Naive thymus-derived CD4-positive, alpha-beta T cell (primary cell): Measurements from ENCODE around the gene AADACL3. TPM values are rescaled to one million over a fixed set of nuclear protein-coding genes. Genes with fewer than 3 reads are reported as not detected.
"Not testable (repeated sequence)": the region's sequence is repeated elsewhere in the genome, so short reads cannot be mapped to it uniquely, and the experiment has no call there.

Experiments
- ATAC-seq: fragments of 150-1000 bp; cut with Tn5 transposase; 2 replicates; pipeline ENCODE4 v1.10.0; 2021; ENCODE audit warnings: mild to moderate bottlenecking, moderate library complexity
- CTCF ChIA-PET: fragments of 350-600 bp; sonication (Branson Sonifier 250); formaldehyde crosslinking; loops from one replicate; lab custom pipeline; 2021; ENCODE audit warnings: antibody characterized with exemption; lab: Charles Lee
- POLR2A ChIA-PET: fragments of 350-600 bp; sonication (Branson Sonifier 250); formaldehyde crosslinking; loops from one replicate; lab custom pipeline; 2021; ENCODE audit warnings: antibody characterized with exemption, inconsistent platforms; lab: Charles Lee
- DNase-seq, 9 donors: peaks; one replicate each; pipeline versions ENCODE4 v3.0.0 to v3.0.0-alpha.2; 2020 to 2022; ENCODE audit warnings: mixed read lengths in 1 of 9
- H3K27ac ChIP-seq: one replicate; pipeline ENCODE4 v1.7.0; 2013; ENCODE audit warnings: mild to moderate bottlenecking, low read depth, low read length, moderate library complexity
- H3K27me3 ChIP-seq, 2 donors: one replicate each; pipeline ENCODE4 v1.7.0; 2013; ENCODE audit warnings: low read length in 2 of 2, mild to moderate bottlenecking in 2 of 2, moderate library complexity in 2 of 2; ENCODE audit not compliant: control insufficient read depth in 2 of 2, insufficient read depth in 2 of 2
- H3K36me3 ChIP-seq, 3 experiments: 1 replicate in 2 of 3; 2 replicates in 1 of 3; pipeline ENCODE4 v1.7.0; 2013; ENCODE audit warnings: low read length in 3 of 3, mild to moderate bottlenecking in 3 of 3, moderate library complexity in 1 of 3; ENCODE audit not compliant: insufficient read depth in 3 of 3, control insufficient read depth in 2 of 3
- H3K4me1 ChIP-seq, 2 donors: one replicate each; pipeline ENCODE4 v1.7.0; 2013; ENCODE audit warnings: low read length in 2 of 2, mild to moderate bottlenecking in 2 of 2, moderate library complexity in 1 of 2; ENCODE audit not compliant: control insufficient read depth in 2 of 2, insufficient read depth in 2 of 2
- H3K4me3 ChIP-seq: 2 replicates; pipeline ENCODE4 v1.7.0; 2013; ENCODE audit warnings: mild to moderate bottlenecking, low read length
- H3K9me3 ChIP-seq, 3 experiments: 1 replicate in 2 of 3; 2 replicates in 1 of 3; pipeline ENCODE4 v1.7.0; 2013; ENCODE audit warnings: low read length in 3 of 3; ENCODE audit not compliant: control insufficient read depth in 2 of 3
- H3K27ac Mint-ChIP-seq, 9 donors: one replicate each; pipeline ENCODE4 v1.8.0; 2020 to 2022; ENCODE audit warnings: mixed read lengths in 9 of 9, mild to moderate bottlenecking in 8 of 9, moderate library complexity in 5 of 9, inconsistent platforms in 2 of 9
- H3K27me3 Mint-ChIP-seq, 5 donors: one replicate each; pipeline ENCODE4 v1.8.0; 2021 to 2022; ENCODE audit warnings: mixed read lengths in 5 of 5, mild to moderate bottlenecking in 1 of 5
- H3K36me3 Mint-ChIP-seq, 5 donors: one replicate each; pipeline ENCODE4 v1.8.0; 2020 to 2022; ENCODE audit warnings: mixed read lengths in 5 of 5, mild to moderate bottlenecking in 3 of 5, inconsistent platforms in 1 of 5
- H3K4me1 Mint-ChIP-seq, 7 donors: one replicate each; pipeline ENCODE4 v1.8.0; 2020 to 2022; ENCODE audit warnings: mixed read lengths in 7 of 7, mild to moderate bottlenecking in 3 of 7, inconsistent platforms in 1 of 7
- H3K4me3 Mint-ChIP-seq, 10 donors: one replicate each; pipeline ENCODE4 v1.8.0; 2020 to 2022; ENCODE audit warnings: mild to moderate bottlenecking in 10 of 10, mixed read lengths in 10 of 10, moderate library complexity in 6 of 10, inconsistent platforms in 2 of 10
- H3K9me3 Mint-ChIP-seq, 11 donors: one replicate each; pipeline ENCODE4 v1.8.0; 2020 to 2022; ENCODE audit warnings: mixed read lengths in 11 of 11, mild to moderate bottlenecking in 4 of 11, inconsistent platforms in 1 of 11, moderate library complexity in 1 of 11
- intact Hi-C, 2 donors: fragments of 100-400 bp; cut with micrococcal nuclease; formaldehyde crosslinking; loops; one replicate each; pipeline ENCODE4 v1.15.1; 2023
- polyA plus RNA-seq, 2 donors: library from polyadenylated mRNA; unstranded; fragments of 300-500 nt; fragmentation: Illumina TruSeq; gene quantifications; one replicate each; pipeline ENCODE4 v1.2.3, GENCODE V29; 2021
- total RNA-seq, 6 experiments: library from RNA in 5 of 6; stranded (reverse) in 5 of 6; gene quantifications; 1 replicate in 5 of 6; 2 replicates in 1 of 6; pipeline ENCODE4 v1.2.3 and lab custom pipeline; 2021 to 2026

Gene AADACL3
- total and polyA plus RNA-seq, 7 experiments from 2014 or later = not detected

DNA sequence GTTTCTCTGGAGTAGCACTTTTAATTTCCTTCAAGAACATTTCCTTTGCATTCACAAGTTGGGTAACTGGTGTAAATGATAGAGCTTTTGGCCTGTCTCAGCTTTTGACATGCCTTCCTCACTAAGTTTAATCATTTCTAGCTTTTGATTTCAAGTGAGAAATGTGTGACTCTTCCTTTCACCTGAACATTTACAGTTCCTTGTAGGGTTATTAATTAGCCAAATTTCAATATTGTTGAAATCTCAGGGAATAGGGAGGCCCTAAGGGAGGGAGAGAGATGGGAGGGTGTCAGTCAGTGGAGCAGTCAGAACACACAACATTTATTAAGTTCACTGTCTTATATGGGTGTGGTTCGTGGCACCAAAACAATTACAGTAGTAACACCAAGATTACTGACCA, 14.2 kb downstream of the AADACL3 start:
- peaks cover 23 to 81% (median 55%) of the 10 kb centered on the region in 5 donors for H3K27me3 Mint-ChIP-seq
- H3K9me3 ChIP-seq = no peaks in the 10 kb centered on the region
- no peaks in the 10 kb centered on the region for H3K4me1 ChIP-seq
- no peaks in the 10 kb centered on the region for H3K36me3 ChIP-seq
- intact Hi-C loops = no loop called here
- peaks cover 0 to 4% (median 0%) of the 10 kb centered on the region in 5 donors for H3K36me3 Mint-ChIP-seq
- H3K4me3 ChIP-seq = no peak overlapping the region
- H3K27ac Mint-ChIP-seq = no peak overlapping the region
- H3K9me3 Mint-ChIP-seq = peaks cover 5 to 57% (median 26%) of the 10 kb centered on the region in 11 donors
- ATAC-seq (no peak), DNase-seq (no peak)
- H3K4me1 Mint-ChIP-seq = no peaks in the 10 kb centered on the region
- no peak overlapping the region for H3K27ac ChIP-seq
- no peak overlapping the region for H3K4me3 Mint-ChIP-seq
- no peaks in the 10 kb centered on the region for H3K27me3 ChIP-seq
- ChIA-PET CTCF (no interaction called here), POLR2A (no interaction called here)

- H3K27ac Mint-ChIP-seq, H3K27ac ChIP-seq, CTCF ChIA-PET, H3K4me3 ChIP-seq, H3K27me3 ChIP-seq, H3K4me1 ChIP-seq, intact Hi-C loops, ATAC-seq, DNase-seq, H3K4me1 Mint-ChIP-seq, H3K36me3 ChIP-seq, H3K9me3 ChIP-seq, H3K36me3 Mint-ChIP-seq, H3K4me3 Mint-ChIP-seq, POLR2A ChIA-PET: not testable (repeated sequence)
- Mint-ChIP-seq H3K27me3 (peaks cover 26 to 86% (median 62%) of the 10 kb centered on the region in 5 donors), H3K9me3 (peaks cover 5 to 62% (median 28%) of the 10 kb centered on the region in 11 donors)
Measured at GRCh38 chr1:12731084-12731483, 15.2 kb downstream of the AADACL3 start.

- Histone ChIP-seq H3K9me3 (peaks cover 0 to 17% (median 0%) of the 10 kb centered on the region in 3 experiments), H3K36me3 (no peaks in the 10 kb centered on the region), H3K4me1 (no peaks in the 10 kb centered on the region), H3K27me3 (no peaks in the 10 kb centered on the region), H3K27ac (no peak overlapping the region), H3K4me3 (no peak overlapping the region)
- H3K4me3 Mint-ChIP-seq = no peak overlapping the region
- peaks cover 42 to 84% (median 60%) of the 10 kb centered on the region in 5 donors for H3K27me3 Mint-ChIP-seq
- ATAC-seq (no peak), DNase-seq (no peak)
- H3K9me3 Mint-ChIP-seq = peaks cover 14 to 68% (median 35%) of the 10 kb centered on the region in 11 donors
- H3K27ac Mint-ChIP-seq = no peak overlapping the region
- no peaks in the 10 kb centered on the region for H3K4me1 Mint-ChIP-seq
- ChIA-PET CTCF (no interaction called here), POLR2A (no interaction called here)
- H3K36me3 Mint-ChIP-seq = peaks cover 0 to 13% (median 3%) of the 10 kb centered on the region in 5 donors
- intact Hi-C loops = no loop called here
Measured at GRCh38 chr1:12734651-12735050, 18.7 kb downstream of the AADACL3 start.

GRCh38 chr1:12738934-12739333, 23.0 kb downstream of the AADACL3 start:
- H3K27me3 Mint-ChIP-seq = peaks cover 34 to 60% (median 50%) of the 10 kb centered on the region in 5 donors
- peaks cover 0 to 9% (median 3%) of the 10 kb centered on the region in 5 donors for H3K36me3 Mint-ChIP-seq
- no peak for ATAC-seq

DNA sequence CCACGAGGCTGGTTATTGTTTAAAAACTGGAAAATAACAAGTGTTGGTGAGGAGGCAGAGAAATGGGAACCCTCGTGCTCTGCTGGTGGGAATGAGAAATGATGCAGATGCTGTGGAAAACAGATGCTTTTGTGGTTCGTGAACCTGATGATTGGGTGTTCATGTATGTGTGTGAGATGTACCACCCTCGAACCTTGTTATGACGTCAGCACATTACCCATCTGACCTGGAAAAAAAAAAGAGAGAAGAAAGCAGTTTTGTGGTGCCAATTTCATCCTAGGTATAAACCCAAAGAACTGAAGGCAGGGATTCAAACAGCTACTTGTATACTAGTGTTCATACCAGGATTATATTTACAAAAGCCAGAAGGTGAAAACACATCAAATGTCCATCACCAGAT, 23.7 kb downstream of the AADACL3 start:
- Mint-ChIP-seq H3K9me3 (peaks cover 3 to 22% (median 14%) of the 10 kb centered on the region in 11 donors), H3K27me3 (peaks cover 28 to 60% (median 49%) of the 10 kb centered on the region in 5 donors), H3K36me3 (peaks cover 0 to 9% (median 3%) of the 10 kb centered on the region in 5 donors), H3K4me1 (no peaks in the 10 kb centered on the region), H3K4me3 (no peak overlapping the region), H3K27ac (no peak overlapping the region)
- H3K4me3 ChIP-seq = no peak overlapping the region
- ChIA-PET POLR2A (no interaction called here), CTCF (no interaction called here)
- H3K9me3 ChIP-seq = peaks cover 0 to 17% (median 0%) of the 10 kb centered on the region in 3 experiments
- H3K27ac ChIP-seq = no peak overlapping the region
- ATAC-seq = no peak
- no peak for DNase-seq
- intact Hi-C loops = no loop called here
- no peaks in the 10 kb centered on the region for H3K27me3 ChIP-seq
- H3K36me3 ChIP-seq = no peaks in the 10 kb centered on the region
- no peaks in the 10 kb centered on the region for H3K4me1 ChIP-seq

More at GRCh38 chr1:12738934-12739333, 23.0 kb downstream of the AADACL3 start:
- no peak for DNase-seq
- ChIA-PET POLR2A (no interaction called here), CTCF (no interaction called here)
- Histone ChIP-seq H3K27ac (no peak overlapping the region), H3K4me3 (no peak overlapping the region), H3K36me3 (no peaks in the 10 kb centered on the region), H3K4me1 (no peaks in the 10 kb centered on the region), H3K9me3 (peaks cover 0 to 17% (median 0%) of the 10 kb centered on the region in 3 experiments), H3K27me3 (no peaks in the 10 kb centered on the region)
- Mint-ChIP-seq H3K4me3 (no peak overlapping the region), H3K4me1 (no peaks in the 10 kb centered on the region), H3K27ac (no peak overlapping the region), H3K9me3 (peaks cover 3 to 27% (median 18%) of the 10 kb centered on the region in 11 donors)
- intact Hi-C loops = no loop called here

- H3K9me3 ChIP-seq = peaks cover 0 to 3% (median 0%) of the 10 kb centered on the region in 3 experiments
- ATAC-seq (no peak), DNase-seq (no peak)
- peaks cover 22 to 57% (median 47%) of the 10 kb centered on the region in 5 donors for H3K27me3 Mint-ChIP-seq
- H3K27ac Mint-ChIP-seq = no peak overlapping the region
- no peak overlapping the region for H3K27ac ChIP-seq
- H3K4me3 Mint-ChIP-seq = no peak overlapping the region
- no peak overlapping the region for H3K4me3 ChIP-seq
- ChIA-PET CTCF (no interaction called here), POLR2A (no interaction called here)
- H3K36me3 Mint-ChIP-seq = peaks cover 0 to 6% (median under 1%) of the 10 kb centered on the region in 5 donors
- H3K4me1 Mint-ChIP-seq = peaks cover 0 to 6% (median 0%) of the 10 kb centered on the region in 7 donors
- H3K27me3 ChIP-seq = no peaks in the 10 kb centered on the region
- peaks cover 2 to 17% (median 7%) of the 10 kb centered on the region in 11 donors for H3K9me3 Mint-ChIP-seq
- H3K4me1 ChIP-seq = no peaks in the 10 kb centered on the region
- intact Hi-C loops = no loop called here
- H3K36me3 ChIP-seq = no peaks in the 10 kb centered on the region
Measured at GRCh38 chr1:12741946-12742345, 26.0 kb downstream of the AADACL3 start.
